GM21786 (cell line): ENCODE measurements around the gene SLC7A7.
"Not testable (repeated sequence)": the region's sequence is repeated elsewhere in the genome, so short reads cannot be mapped to it uniquely, and the experiment has no call there.

Experiments used
- ATAC-seq: cut with Tn5 transposase; IDR thresholded peaks from one replicate; pipeline ENCODE4 v1.9.1; 2021; ENCODE audit not compliant: unreplicated experiment

Gene SLC7A7

GRCh38 chr14:22764382-22764781 lies 50.9 kb downstream of the SLC7A7 start:
- no peak for ATAC-seq

GRCh38 chr14:22761734-22762133 lies 53.5 kb downstream of the SLC7A7 start:
- ATAC-seq: no peak

DNA sequence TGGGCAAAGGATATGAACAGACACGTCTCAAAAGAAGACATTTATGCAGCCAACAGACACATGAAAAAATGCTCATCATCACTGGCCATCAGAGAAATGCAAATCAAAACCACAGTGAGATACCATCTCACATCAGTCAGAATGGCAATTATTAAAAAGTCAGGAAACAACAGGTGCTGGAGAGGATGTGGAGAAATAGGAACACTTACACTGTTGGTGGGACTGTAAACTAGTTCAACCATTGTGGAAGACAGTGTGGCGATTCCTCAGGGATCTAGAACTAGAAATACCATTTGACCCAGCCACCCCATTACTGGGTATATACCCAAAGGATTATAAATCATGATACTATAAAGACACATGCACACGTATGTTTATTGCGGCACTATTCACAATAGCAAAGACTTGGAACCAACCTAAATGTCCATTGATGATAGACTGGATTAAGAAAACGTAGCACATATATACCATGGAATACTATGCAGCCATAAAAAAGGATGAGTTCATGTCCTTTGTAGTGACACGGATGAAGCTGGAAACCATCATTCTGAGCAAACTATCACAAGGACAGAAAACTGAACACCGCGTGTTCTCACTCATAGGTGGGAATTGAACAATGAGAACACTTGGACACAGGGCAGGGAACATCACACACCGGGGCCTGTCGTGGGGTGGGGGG lies 57.1 kb downstream of the SLC7A7 start:
- ATAC-seq: not testable (repeated sequence)

- ATAC-seq: no peak
These were observed 61.6 kb downstream of the SLC7A7 start for GRCh38 chr14:22753586-22753985.

GRCh38 chr14:22752422-22752821 lies 62.8 kb downstream of the SLC7A7 start:
- ATAC-seq: no peak

- ATAC-seq: no peak
These were observed 66.6 kb downstream of the SLC7A7 start for GRCh38 chr14:22748631-22749068.

DNA sequence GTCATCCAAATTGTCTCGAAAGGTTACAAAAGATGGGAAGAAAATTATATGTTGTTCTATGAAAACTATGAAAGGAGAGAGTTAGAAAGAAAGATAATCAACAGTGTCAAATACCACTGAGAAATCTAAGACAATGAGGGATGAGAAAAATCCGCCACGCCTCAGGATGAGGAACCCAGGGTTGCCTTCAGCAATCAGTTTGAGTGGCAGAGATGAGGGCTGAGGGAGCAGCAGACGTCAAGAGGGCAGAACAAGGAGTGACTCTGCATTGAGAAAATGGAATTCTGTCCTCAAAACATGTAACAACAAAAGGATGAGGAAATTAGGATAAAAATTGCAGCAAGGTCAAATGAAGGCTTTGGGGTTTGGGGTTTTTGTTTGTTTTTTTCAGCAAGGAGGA lies 67.0 kb downstream of the SLC7A7 start:
- ATAC-seq: no peak

DNA sequence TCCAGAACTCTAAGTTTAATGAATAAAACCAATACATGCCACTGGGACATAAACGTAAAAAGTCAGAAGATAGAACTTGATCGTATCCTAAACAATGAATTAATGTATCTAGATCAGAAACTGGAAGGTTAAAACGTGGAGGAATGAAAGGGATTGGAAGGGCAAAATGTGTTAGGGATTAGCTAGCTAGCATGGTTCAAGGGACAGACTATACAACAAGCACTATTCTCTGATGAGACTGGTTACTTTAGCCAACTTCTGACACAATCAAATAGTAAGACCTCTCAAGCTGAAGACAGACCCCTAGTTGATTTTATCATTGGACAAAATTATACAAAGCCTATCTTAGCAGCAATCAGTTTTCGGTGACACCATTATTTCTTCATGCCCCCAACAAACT lies 67.5 kb downstream of the SLC7A7 start:
- ATAC-seq: no peak

DNA sequence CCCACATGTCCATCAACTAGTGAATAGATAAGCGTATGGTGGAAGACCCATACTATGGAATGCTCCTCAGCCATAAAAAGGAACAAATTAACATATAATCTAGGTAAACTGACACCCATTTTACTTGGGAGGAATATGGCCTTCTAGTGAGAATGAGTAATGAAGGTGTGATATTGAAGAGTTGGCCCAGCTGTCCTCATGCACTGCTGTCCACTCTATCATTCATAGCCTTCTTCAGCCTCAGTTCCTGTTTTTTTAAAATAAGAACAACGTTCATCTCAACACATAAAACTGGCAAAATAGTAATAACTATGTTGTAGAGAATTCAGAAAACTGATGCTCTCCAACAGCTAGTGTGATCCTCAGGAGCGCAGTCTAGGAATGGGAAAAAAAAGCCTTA lies 75.2 kb downstream of the SLC7A7 start:
- ATAC-seq: no peak

GRCh38 chr14:22739423-22739822 lies 75.8 kb downstream of the SLC7A7 start:
- ATAC-seq: no peak

GRCh38 chr14:22737052-22737451 lies 78.2 kb downstream of the SLC7A7 start:
- peak; percentile 81 for ATAC-seq

DNA sequence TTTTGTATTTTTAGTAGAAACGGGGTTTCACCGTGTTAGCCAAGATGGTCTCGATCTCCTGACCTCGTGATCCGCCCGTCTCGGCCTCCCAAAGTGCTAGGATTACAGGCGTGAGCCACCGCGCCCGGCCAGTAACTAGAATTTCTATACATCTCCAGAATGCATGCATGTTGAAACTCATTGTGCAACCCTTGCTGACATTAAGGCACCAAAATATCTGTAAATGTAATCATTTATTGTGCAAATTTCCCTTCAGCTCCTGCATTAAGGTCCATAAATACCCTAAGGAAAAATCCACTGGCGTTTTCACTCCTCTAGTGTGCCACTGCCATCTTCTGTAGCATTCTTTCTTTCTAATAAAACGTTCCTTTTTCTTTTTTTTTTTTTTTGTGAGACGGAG lies 78.9 kb downstream of the SLC7A7 start:
- not testable (repeated sequence) for ATAC-seq

- ATAC-seq: no peak
These were observed 80.1 kb downstream of the SLC7A7 start for GRCh38 chr14:22735096-22735495.

DNA sequence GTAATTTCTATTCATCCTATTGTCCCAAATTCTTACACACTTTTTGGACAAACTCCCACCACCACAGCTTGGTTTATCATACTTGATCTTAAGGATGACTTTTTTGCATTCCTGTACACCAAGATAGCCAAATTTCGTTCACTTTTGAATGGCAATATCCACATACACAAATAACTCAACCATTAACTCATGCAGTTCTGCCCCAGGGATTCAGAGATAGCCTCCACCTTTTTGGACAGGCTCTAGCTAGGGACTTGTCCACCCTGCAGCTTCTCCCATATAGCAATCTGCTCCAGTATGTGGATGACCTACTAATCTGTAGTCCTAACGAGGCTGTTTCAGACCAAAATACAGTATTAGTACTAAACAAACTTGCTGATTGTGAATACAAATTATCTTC lies 81.4 kb downstream of the SLC7A7 start:
- ATAC-seq: no peak

- not testable (repeated sequence) for ATAC-seq
These were observed 83.2 kb downstream of the SLC7A7 start for GRCh38 chr14:22732062-22732461.

- ATAC-seq: no peak
These were observed 89.2 kb downstream of the SLC7A7 start for GRCh38 chr14:22726012-22726411.

- not testable (repeated sequence) for ATAC-seq
These were observed 89.9 kb downstream of the SLC7A7 start for GRCh38 chr14:22725374-22725773.

DNA sequence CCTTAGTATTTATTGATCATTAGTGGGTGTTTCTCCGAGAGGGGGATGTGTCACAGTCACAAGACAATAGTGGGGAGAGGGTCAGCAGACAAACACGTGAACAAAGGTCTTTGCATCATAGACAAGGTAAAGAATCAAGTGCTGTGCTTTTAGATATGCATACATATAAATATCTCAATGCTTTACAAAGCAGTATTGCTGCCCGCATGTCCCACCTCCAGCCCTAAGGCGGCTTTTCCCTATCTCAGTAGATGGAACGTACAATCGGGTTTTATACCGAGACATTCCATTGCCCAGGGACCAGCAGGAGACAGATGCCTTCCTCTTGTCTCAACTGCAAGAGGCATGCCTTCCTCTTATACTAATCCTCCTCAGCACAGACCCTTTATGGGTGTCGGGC lies 90.4 kb downstream of the SLC7A7 start:
- ATAC-seq: not testable (repeated sequence)

DNA sequence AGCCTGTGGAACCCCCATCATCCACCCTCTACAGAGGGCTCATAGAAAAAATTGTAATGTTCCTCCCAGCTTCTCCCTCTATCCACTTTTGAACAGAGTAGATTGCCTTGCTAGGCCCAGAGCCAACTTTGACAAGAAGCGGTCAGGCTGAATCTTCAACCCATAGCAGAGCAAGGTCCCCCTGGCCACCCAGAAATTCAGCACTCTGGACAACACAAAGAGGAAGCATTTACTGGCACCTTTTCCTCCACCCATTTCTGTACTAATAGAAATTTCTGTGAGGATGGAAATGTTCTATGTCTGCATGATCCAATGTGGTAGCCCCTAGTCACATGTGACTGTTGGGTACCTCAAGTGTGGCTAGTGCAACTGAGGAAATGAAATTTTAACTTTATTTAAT lies 91.4 kb downstream of the SLC7A7 start:
- no peak for ATAC-seq
